H1 (cell line): ENCODE data around the gene TBC1D32. TPM values are rescaled to one million over a fixed set of nuclear protein-coding genes. Genes with fewer than 3 reads are reported as not detected.

Experiments
- CTCF ChIA-PET: fragments of 300-600 bp; sonication (Branson Sonifier 250); formaldehyde crosslinking; loops from one replicate; lab custom pipeline; 2021; ENCODE audit not compliant: partially characterized antibody; lab: Charles Lee
- POLR2A ChIA-PET: fragments of 300-600 bp; sonication (Branson Sonifier 250); formaldehyde crosslinking; loops from one replicate; lab custom pipeline; 2021; ENCODE audit warnings: inconsistent platforms; ENCODE audit not compliant: partially characterized antibody; lab: Charles Lee
- DNase-seq, 2 experiments: peaks; one replicate each; pipeline versions ENCODE4 v3.0.0 to v3.0.0-alpha.2; 2010 to 2022; ENCODE audit warnings: low spot score in 2 of 2, low read depth in 1 of 2, mixed read lengths in 1 of 2
- FAIRE-seq: peaks from 2 replicates; lab custom pipeline; 2011; peaks lifted over from hg19 to GRCh38; lab: Jason Lieb, UNC
- H2AFZ ChIP-seq: 2 replicates; pipeline ENCODE4 v1.8.1; 2012; ENCODE audit warnings: low read length, inconsistent platforms
- H2AK5ac ChIP-seq: 2 replicates; pipeline ENCODE4 v1.6.1; 2013; ENCODE audit warnings: low read depth, low read length
- H2BK120ac ChIP-seq: replicated peaks from 2 replicates; pipeline ENCODE3; 2013; ENCODE audit warnings: low read depth, low read length, inconsistent platforms
- H2BK12ac ChIP-seq: 2 replicates; pipeline ENCODE4 v1.6.1; 2013; ENCODE audit warnings: low read depth, low read length
- H2BK15ac ChIP-seq: 2 replicates; pipeline ENCODE4 v1.6.1; 2013; ENCODE audit warnings: low read length
- H2BK20ac ChIP-seq: 2 replicates; pipeline ENCODE4 v1.6.1; 2013; ENCODE audit warnings: low read length
- H2BK5ac ChIP-seq: 2 replicates; pipeline ENCODE4 v1.6.1; 2013; ENCODE audit warnings: low read depth, low read length
- H3K14ac ChIP-seq: 2 replicates; pipeline ENCODE4 v1.6.1; 2013; ENCODE audit warnings: inconsistent platforms; ENCODE audit not compliant: insufficient read length
- H3K18ac ChIP-seq: 2 replicates; pipeline ENCODE4 v1.6.1; 2013; ENCODE audit warnings: low read length; ENCODE audit errors: extremely low read depth
- H3K23ac ChIP-seq: 2 replicates; pipeline ENCODE4 v1.6.1; 2013; ENCODE audit warnings: inconsistent platforms; ENCODE audit not compliant: insufficient read length
- H3K23me2 ChIP-seq: 2 replicates; pipeline ENCODE4 v1.6.1; 2013; ENCODE audit warnings: low read depth, low read length
- H3K27ac ChIP-seq: 2 replicates; pipeline ENCODE4 v1.6.1; 2011; ENCODE audit warnings: low read depth, low read length, inconsistent platforms
- H3K27me3 ChIP-seq, 4 experiments: replicated peaks in 1 of 4; 1 replicate in 1 of 4; 2 replicates in 3 of 4; pipeline versions ENCODE4 v1.6.1 to v1.8.1; 2011 to 2013; ENCODE audit warnings: low read length in 3 of 4, mild to moderate bottlenecking in 3 of 4, inconsistent platforms in 2 of 4, mixed read lengths in 2 of 4, moderate library complexity in 1 of 4; ENCODE audit not compliant: control insufficient read depth in 3 of 4, insufficient read depth in 3 of 4; ENCODE audit errors: extremely low read depth in 1 of 4
- H3K36me3 ChIP-seq, 4 experiments: 2 replicates each; pipeline versions ENCODE4 v1.6.1 to v1.8.1; 2011 to 2013; ENCODE audit warnings: mild to moderate bottlenecking in 4 of 4, low read length in 3 of 4, moderate library complexity in 2 of 4, control low read depth in 1 of 4, inconsistent platforms in 1 of 4; ENCODE audit not compliant: insufficient read depth in 4 of 4, control insufficient read depth in 2 of 4
- H3K4ac ChIP-seq: replicated peaks from 2 replicates; pipeline ENCODE3; 2013; ENCODE audit warnings: low read length, low read depth, mixed read lengths, inconsistent platforms; ENCODE audit not compliant: insufficient read length
- H3K4me1 ChIP-seq, 4 experiments: replicated peaks in 1 of 4; 1 replicate in 1 of 4; 2 replicates in 3 of 4; pipeline versions ENCODE4 v1.6.1 to v1.8.1; 2011 to 2013; ENCODE audit warnings: low read length in 3 of 4, inconsistent platforms in 2 of 4, mixed read lengths in 1 of 4; ENCODE audit not compliant: insufficient read depth in 4 of 4, control insufficient read depth in 3 of 4
- H3K4me2 ChIP-seq, 2 experiments: 2 replicates each; pipeline versions ENCODE4 v1.6.1 to v1.8.1; 2011 to 2013; ENCODE audit warnings: low read depth in 2 of 2, low read length in 2 of 2, control low read depth in 1 of 2, inconsistent platforms in 1 of 2, mild to moderate bottlenecking in 1 of 2; ENCODE audit not compliant: insufficient read depth in 1 of 2
- H3K4me3 ChIP-seq, 4 experiments: fragments of 200-600, 300-600 bp in 1 of 4; sonication (generic), shearing (Covaris generic), sonication (Bioruptor Twin) in 1 of 4; 2 replicates each; pipeline versions ENCODE4 v1.5.1 to v1.8.1; 2011 to 2016; ENCODE audit warnings: low read length in 4 of 4, low read depth in 3 of 4, control low read depth in 2 of 4, inconsistent platforms in 2 of 4, mild to moderate bottlenecking in 2 of 4, mixed read lengths in 1 of 4, moderate library complexity in 1 of 4; ENCODE audit not compliant: insufficient read depth in 2 of 4; ENCODE audit errors: extremely low read depth in 1 of 4
- H3K56ac ChIP-seq: replicated peaks from 2 replicates; pipeline ENCODE3; 2013; ENCODE audit warnings: low read depth, mild to moderate bottlenecking, mixed read lengths, low read length, inconsistent platforms; ENCODE audit not compliant: insufficient read length
- H3K79me1 ChIP-seq: 2 replicates; pipeline ENCODE4 v1.6.1; 2013; ENCODE audit warnings: low read depth, low read length, control low read depth
- H3K79me2 ChIP-seq, 2 experiments: 2 replicates each; pipeline versions ENCODE4 v1.6.1 to v1.8.1; 2012 to 2013; ENCODE audit warnings: low read length in 2 of 2, mild to moderate bottlenecking in 2 of 2, inconsistent platforms in 1 of 2; ENCODE audit not compliant: insufficient read depth in 2 of 2, control insufficient read depth in 1 of 2
- H3K9ac ChIP-seq, 4 experiments: replicated peaks in 1 of 4; 1 replicate in 1 of 4; 2 replicates in 3 of 4; pipeline versions ENCODE4 v1.6.1 to v1.8.1; 2011 to 2013; ENCODE audit warnings: low read depth in 3 of 4, low read length in 3 of 4, control low read depth in 2 of 4, mild to moderate bottlenecking in 2 of 4, moderate library complexity in 2 of 4, inconsistent platforms in 1 of 4; ENCODE audit errors: extremely low read depth in 1 of 4
- H3K9me3 ChIP-seq, 2 experiments: 2 replicates each; pipeline versions ENCODE4 v1.6.1 to v1.8.1; 2012 to 2013; ENCODE audit warnings: mild to moderate bottlenecking in 2 of 2, moderate library complexity in 2 of 2, control low read depth in 1 of 2, inconsistent platforms in 1 of 2, low read depth in 1 of 2, low read length in 1 of 2, mixed read lengths in 1 of 2; ENCODE audit not compliant: insufficient read depth in 2 of 2
- H4K20me1 ChIP-seq, 2 experiments: replicated peaks in 1 of 2; 2 replicates each; pipeline versions ENCODE3 to v1.8.1; 2011 to 2013; ENCODE audit warnings: inconsistent platforms in 2 of 2, low read length in 2 of 2, mild to moderate bottlenecking in 1 of 2; ENCODE audit not compliant: insufficient read depth in 2 of 2, control insufficient read depth in 1 of 2
- H4K5ac ChIP-seq: 2 replicates; pipeline ENCODE4 v1.6.1; 2013; ENCODE audit warnings: low read length, low read depth, mixed read lengths, inconsistent platforms; ENCODE audit not compliant: insufficient read length
- H4K8ac ChIP-seq: 2 replicates; pipeline ENCODE4 v1.8.0; 2013; ENCODE audit warnings: mild to moderate bottlenecking, moderate library complexity, low read length, inconsistent platforms; ENCODE audit not compliant: insufficient read depth; ENCODE audit errors: extremely low read depth
- H4K91ac ChIP-seq: replicated peaks from 2 replicates; pipeline ENCODE3; 2013; ENCODE audit warnings: low read length, mixed read lengths, inconsistent platforms; ENCODE audit not compliant: insufficient read length
- BRCA1 ChIP-seq: IDR thresholded peaks from 2 replicates; pipeline ENCODE4 v1.6.1; 2012; ENCODE audit warnings: low read depth, low read length, improper control_type of control experiment
- CBX8 ChIP-seq: fragments of 300-800, 300-1000 bp; sonication (generic); IDR thresholded peaks from 2 replicates; pipeline ENCODE4 v1.7.1; 2016; ENCODE audit warnings: low read depth, low read length, borderline replicate concordance
- CHD1 ChIP-seq: IDR thresholded peaks from 2 replicates; pipeline ENCODE4 v1.6.1; 2012; ENCODE audit warnings: low read depth, low read length, improper control_type of control experiment
- E2F6 ChIP-seq: IDR thresholded peaks from 2 replicates; pipeline ENCODE4 v1.6.1; 2012; ENCODE audit warnings: inconsistent platforms
- EGR1 ChIP-seq: IDR thresholded peaks from 2 replicates; pipeline ENCODE4 v1.6.1; 2011; ENCODE audit warnings: low read depth, low read length, borderline replicate concordance
- EZH2 ChIP-seq: fragments of 200-600 bp; sonication (generic); IDR thresholded peaks from 2 replicates; pipeline ENCODE4 v1.7.1; 2012; ENCODE audit warnings: low read depth, mild to moderate bottlenecking, moderate library complexity, low read length, inconsistent platforms; ENCODE audit not compliant: severe bottlenecking
- HDAC2 ChIP-seq, 2 experiments: fragments of 300-600 bp in 1 of 2; sonication (generic) in 1 of 2; IDR thresholded peaks; 2 replicates each; pipeline ENCODE4 v1.6.1; 2011 to 2012; ENCODE audit warnings: low read depth in 2 of 2, low read length in 2 of 2, mild to moderate bottlenecking in 2 of 2, moderate library complexity in 2 of 2, borderline replicate concordance in 1 of 2, inconsistent platforms in 1 of 2
- NRF1 ChIP-seq: IDR thresholded peaks from 2 replicates; pipeline ENCODE4 v1.6.1; 2011; ENCODE audit warnings: mild to moderate bottlenecking, low read depth, low read length, improper control_type of control experiment
- RFX5 ChIP-seq: IDR thresholded peaks from 2 replicates; pipeline ENCODE4 v1.6.1; 2011; ENCODE audit warnings: low read depth, low read length, improper control_type of control experiment, borderline replicate concordance
- SIN3A ChIP-seq, 2 experiments: IDR thresholded peaks in 1 of 2; conservative IDR thresholded peaks in 1 of 2; 2 replicates each; pipeline ENCODE4 v1.6.1; 2011 to 2012; ENCODE audit warnings: low read length in 2 of 2, improper control_type of control experiment in 1 of 2, low read depth in 1 of 2, mild to moderate bottlenecking in 1 of 2
- SIRT6 ChIP-seq: IDR thresholded peaks from one replicate; pipeline ENCODE4 v1.7.1; 2012; ENCODE audit warnings: low read length, inconsistent platforms
- SIX5 ChIP-seq: IDR thresholded peaks from 2 replicates; pipeline ENCODE4 v1.6.1; 2011; ENCODE audit warnings: mild to moderate bottlenecking, low read depth, low read length
- SP1 ChIP-seq: IDR thresholded peaks from 2 replicates; pipeline ENCODE4 v1.6.1; 2011; ENCODE audit warnings: low read depth, low read length
- SUZ12 ChIP-seq: fragments of 200-600 bp; sonication (generic); IDR thresholded peaks from 2 replicates; pipeline ENCODE4 v1.6.1; 2012; ENCODE audit warnings: mild to moderate bottlenecking, inconsistent platforms, low read length, moderate library complexity, mixed read lengths
- YY1 ChIP-seq: IDR thresholded peaks from 2 replicates; pipeline ENCODE4 v1.6.1; 2011; ENCODE audit warnings: low read depth, mild to moderate bottlenecking, low read length
- WGBS, 2 experiments: shearing (Covaris generic) in 1 of 2; methylation state at CpG; one replicate each; pipeline versions ENCODE4 v1.1.6 to v1.1.7; 2013 to 2015; ENCODE audit warnings: low lambda C conversion rate in 2 of 2, mixed read lengths in 2 of 2, inconsistent platforms in 1 of 2, low coverage in 1 of 2, missing lambda C conversion rate in 1 of 2; ENCODE audit not compliant: insufficient replicate concordance in 2 of 2, insufficient coverage in 1 of 2, insufficient read length in 1 of 2; ENCODE audit errors: extremely low coverage in 1 of 2, missing lambda C conversion rate in 1 of 2; 5-methylcytosine and 5-hydroxymethylcytosine counted together
- polyA plus RNA-seq, 7 experiments: library from polyadenylated mRNA; depleted of rRNA in 3 of 7; stranded (reverse) in 5 of 7; unstranded in 2 of 7; fragments of >200 nt in 5 of 7; fragments of 200-250 nt in 2 of 7; gene quantifications; 1 replicate in 5 of 7; 2 replicates in 1 of 7; 4 replicates in 1 of 7; pipeline versions ENCODE4 v1.2.1 to v1.2.3, GENCODE V29; 2011 to 2013; ENCODE audit warnings: missing spikeins in 2 of 7, mixed read lengths in 2 of 7
- total RNA-seq: library from RNA; stranded (reverse); fragmentation: NEBNext Ultra II Directional; extraction: Animal tissue kit (Norgen Biotek cat#: 25700); gene quantifications from 2 replicates; pipeline ENCODE4 v1.2.1, GENCODE V29; 2021

TBC1D32 gene
- total and polyA plus RNA-seq, 2 of the 8 experiments (the other 6 are each of a cell fraction or from before 2014, with no cell fraction given), result 5.3 to 7.1 TPM

GRCh38 chr6:121157906-121158305 is 176.4 kb downstream of the TBC1D32 start:
- H3K23ac ChIP-seq, result no peak overlapping the region
- no peaks in the 10 kb centered on the region for H3K23me2 ChIP-seq
- WGBS, 2 experiments, result 100% methylated on average over 1 of the region's 1 CpG; no CpG with 5 or more reads in 1 of the 2 experiments
- no peaks in the 10 kb centered on the region for H3K4me1 ChIP-seq
- H2BK20ac ChIP-seq, result no peak overlapping the region
- no peak overlapping the region for H2BK15ac ChIP-seq
- no peak overlapping the region for H4K8ac ChIP-seq
- FAIRE-seq (no peak), DNase-seq (no peak)
- no peak overlapping the region for H4K5ac ChIP-seq
- H3K18ac ChIP-seq, result no peak overlapping the region
- H3K56ac ChIP-seq, result no peak overlapping the region
- no peak overlapping the region for H2AK5ac ChIP-seq
- no peak overlapping the region for H3K27ac ChIP-seq
- no peak overlapping the region for H2BK12ac ChIP-seq
- no peak overlapping the region for H3K4me2 ChIP-seq
- H2BK5ac ChIP-seq, result no peak overlapping the region
- no peak overlapping the region for H3K14ac ChIP-seq
- CTCF ChIA-PET, result no interaction called here
- H3K36me3 ChIP-seq, result peaks cover 0 to 4% (median 2%) of the 10 kb centered on the region in 4 experiments; a peak in 2 of 8 replicates
- H4K20me1 ChIP-seq, result no peaks in the 10 kb centered on the region
- no peak overlapping the region for H2AFZ ChIP-seq
- H3K79me2 ChIP-seq, result no peaks in the 10 kb centered on the region
- peaks cover 0 to 8% of the 10 kb centered on the region in 2 experiments; a peak in 1 of 4 replicates for H3K9me3 ChIP-seq
- H3K4ac ChIP-seq, result no peak overlapping the region
- POLR2A ChIA-PET, result no interaction called here
- H3K79me1 ChIP-seq, result no peaks in the 10 kb centered on the region
- H3K4me3 ChIP-seq, result no peak overlapping the region
- no peak overlapping the region for H2BK120ac ChIP-seq
- H3K9ac ChIP-seq, result no peak overlapping the region
- H4K91ac ChIP-seq, result no peak overlapping the region
- H3K27me3 ChIP-seq, result no peaks in the 10 kb centered on the region
- TF ChIP-seq CBX8 (no peak), NRF1 (no peak), EZH2 (no peak), RFX5 (no peak), CHD1 (no peak), E2F6 (no peak), SP1 (no peak), SIRT6 (no peak), SIX5 (no peak), SIN3A (conservative IDR thresholded peaks at IDR 0.05 in 1 of 2, IDR thresholded peaks at IDR 0.05 in 1 of 2; ENCODE audit: low read depth in 1 of 2, low read length in 2 of 2) (no peak), YY1 (no peak), EGR1 (no peak), HDAC2 (IDR thresholded peaks at IDR 0.05; ENCODE audit: borderline replicate concordance in 1 of 2, low read depth in 2 of 2, low read length in 2 of 2) (no peak), SUZ12 (no peak), BRCA1 (no peak)
